Caco-2 (cell line): ENCODE results near the gene FBXL15. TPM values are rescaled to one million over a fixed set of nuclear protein-coding genes. Genes with fewer than 3 reads are reported as not detected.

Source experiments
- BruUV-seq: library from RNA; stranded (reverse); fragments of 400-500 nt; replicated peaks from 2 replicates; lab custom pipeline; 2021; lab: Mats Ljungman, UMichigan
- CTCF ChIA-PET: fragments of 300-600 bp; sonication (Branson Sonifier 250); formaldehyde crosslinking; loops from one replicate; lab custom pipeline; 2022; ENCODE audit warnings: antibody characterized with exemption; lab: Charles Lee
- POLR2A ChIA-PET: fragments of 300-600 bp; sonication (Branson Sonifier 250); formaldehyde crosslinking; loops from one replicate; lab custom pipeline; 2022; ENCODE audit warnings: antibody characterized with exemption; lab: Charles Lee
- DNase-seq, 2 experiments: peaks; one replicate each; pipeline versions ENCODE4 v3.0.0 to v3.0.0-alpha.2; 2020 to 2022
- H3K27me3 ChIP-seq: replicated peaks from 2 replicates; pipeline ENCODE4 v1.6.0; 2011; ENCODE audit warnings: low read length; ENCODE audit not compliant: control insufficient read depth, insufficient read depth
- H3K36me3 ChIP-seq: 2 replicates; pipeline ENCODE4 v1.5.1; 2011; ENCODE audit warnings: low read length; ENCODE audit not compliant: control insufficient read depth, insufficient read depth
- H3K4me1 ChIP-seq: fragments of 250-450 bp; sonication (Bioruptor Pico); 2 replicates; pipeline ENCODE4 v1.5.1; 2020; ENCODE audit warnings: mild to moderate bottlenecking
- H3K4me3 ChIP-seq: 2 replicates; pipeline ENCODE4 v1.5.1; 2011; ENCODE audit warnings: low read depth, mild to moderate bottlenecking, control low read depth, low read length
- H3K9me3 ChIP-seq: fragments of 250-450 bp; sonication (Bioruptor Pico); 2 replicates; pipeline ENCODE4 v1.5.1; 2020; ENCODE audit warnings: mild to moderate bottlenecking, moderate library complexity
- H3K27ac Mint-ChIP-seq: one replicate; pipeline ENCODE4 v1.8.0; 2022; ENCODE audit warnings: mixed read lengths; ENCODE audit not compliant: unreplicated experiment
- H3K27me3 Mint-ChIP-seq: one replicate; pipeline ENCODE4 v1.8.0; 2022; ENCODE audit warnings: mixed read lengths; ENCODE audit not compliant: insufficient read depth, unreplicated experiment
- H3K36me3 Mint-ChIP-seq: one replicate; pipeline ENCODE4 v1.8.0; 2022; ENCODE audit warnings: mild to moderate bottlenecking, mixed read lengths; ENCODE audit not compliant: insufficient read depth, unreplicated experiment
- H3K4me1 Mint-ChIP-seq: one replicate; pipeline ENCODE4 v1.8.0; 2022; ENCODE audit warnings: low read depth, mixed read lengths; ENCODE audit not compliant: unreplicated experiment
- H3K4me3 Mint-ChIP-seq: one replicate; pipeline ENCODE4 v1.8.0; 2022; ENCODE audit warnings: mild to moderate bottlenecking, moderate library complexity, mixed read lengths; ENCODE audit not compliant: unreplicated experiment
- H3K9me3 Mint-ChIP-seq: one replicate; pipeline ENCODE4 v1.8.0; 2022; ENCODE audit warnings: mixed read lengths; ENCODE audit not compliant: unreplicated experiment
- CTCF ChIP-seq, 2 experiments: fragments of 200-600 bp in 1 of 2; IDR thresholded peaks; 1 replicate in 1 of 2; 2 replicates in 1 of 2; pipeline versions ENCODE4 v1.5.1 to v1.8.0; 2011 to 2022; ENCODE audit warnings: antibody characterized with exemption in 1 of 2, control low read depth in 1 of 2, inconsistent platforms in 1 of 2, low read depth in 1 of 2, low read length in 1 of 2, mild to moderate bottlenecking in 1 of 2, moderate library complexity in 1 of 2; ENCODE audit not compliant: insufficient read depth in 1 of 2, severe bottlenecking in 1 of 2, unreplicated experiment in 1 of 2
- intact Hi-C: fragments of 100-400 bp; cut with micrococcal nuclease; formaldehyde crosslinking; loops from one replicate; pipeline ENCODE4 v1.10.0; 2022; ENCODE audit not compliant: unreplicated experiment
- total RNA-seq: library from RNA; stranded (reverse); gene quantifications from 2 replicates; pipeline ENCODE4 v1.2.3, GENCODE V29; 2022

The FBXL15 gene
- total RNA-seq, 1 experiment from 2014 or later: 7.9 TPM

- H3K36me3 ChIP-seq: no peaks in the 10 kb centered on the region
- H3K36me3 Mint-ChIP-seq: peaks cover 7% of the 10 kb centered on the region
- TF ChIP-seq CTCF (IDR thresholded peaks at IDR 0.05; ENCODE audit: insufficient read depth in 1 of 2, low read depth in 1 of 2, low read length in 1 of 2, severe bottlenecking in 1 of 2, unreplicated experiment in 1 of 2): no peak
- no peak overlapping the region for H3K4me3 ChIP-seq
- ChIA-PET CTCF (interaction anchor here (0.6 kb wide), 1 partner anchor 31 kb away, joined by 4 read pairs; no protein-coding TSS in a partner anchor), POLR2A (no interaction called here)
- H3K4me3 Mint-ChIP-seq: no peak overlapping the region
- no peaks in the 10 kb centered on the region for H3K9me3 ChIP-seq
- no peaks in the 10 kb centered on the region for H3K9me3 Mint-ChIP-seq
- H3K27me3 ChIP-seq: no peaks in the 10 kb centered on the region
- H3K4me1 Mint-ChIP-seq: peaks cover 14% of the 10 kb centered on the region
- H3K27me3 Mint-ChIP-seq: no peaks in the 10 kb centered on the region
- BruUV-seq: no TSS peak
- intact Hi-C loops: no loop called here
- H3K27ac Mint-ChIP-seq: no peak overlapping the region
- H3K4me1 ChIP-seq: peaks cover 14% of the 10 kb centered on the region
- no peak for DNase-seq
These were observed 28.3 kb upstream of the FBXL15 start for GRCh38 chr10:102392306-102392705.

GRCh38 chr10:102393411-102394078 lies 27.1 kb upstream of the FBXL15 start:
- Histone ChIP-seq H3K27me3 (no peaks in the 10 kb centered on the region), H3K9me3 (no peaks in the 10 kb centered on the region), H3K4me3 (peak overlapping the region; percentile 75), H3K4me1 (peaks cover 14% of the 10 kb centered on the region), H3K36me3 (no peaks in the 10 kb centered on the region)
- Mint-ChIP-seq H3K4me1 (peaks cover 14% of the 10 kb centered on the region), H3K27ac (peak overlapping the region; percentile 90), H3K9me3 (no peaks in the 10 kb centered on the region), H3K27me3 (no peaks in the 10 kb centered on the region), H3K36me3 (peaks cover 13% of the 10 kb centered on the region), H3K4me3 (peak overlapping the region; percentile 90)
- BruUV-seq: TSS peak; percentile 81
- ChIA-PET POLR2A (no interaction called here), CTCF (interaction anchor here (0.9 to 3.7 kb wide), 10 partner anchors 10 to 224 kb away, joined by 3 to 28 read pairs (median 4); partner anchors contain the start of genes ELOVL3 and FBXL15)
- TF ChIP-seq CTCF (IDR thresholded peaks at IDR 0.05; ENCODE audit: insufficient read depth in 1 of 2, low read depth in 1 of 2, low read length in 1 of 2, severe bottlenecking in 1 of 2, unreplicated experiment in 1 of 2): peak; percentile 91 to 92
- no peak for DNase-seq
- intact Hi-C loops: loop anchor here (1.0 to 2.0 kb wide), 6 partner anchors 29 to 191 kb away; no protein-coding TSS in a partner anchor

- no TSS peak for BruUV-seq
- Mint-ChIP-seq H3K9me3 (no peaks in the 10 kb centered on the region), H3K4me3 (peak overlapping the region; percentile 90), H3K36me3 (peaks cover 16% of the 10 kb centered on the region), H3K27ac (peak overlapping the region; percentile 90), H3K27me3 (no peaks in the 10 kb centered on the region), H3K4me1 (peaks cover 14% of the 10 kb centered on the region)
- Histone ChIP-seq H3K27me3 (no peaks in the 10 kb centered on the region), H3K4me1 (peaks cover 14% of the 10 kb centered on the region), H3K36me3 (no peaks in the 10 kb centered on the region), H3K9me3 (no peaks in the 10 kb centered on the region), H3K4me3 (peak overlapping the region; percentile 75)
- CTCF ChIA-PET: interaction anchor here (0.6 to 3.7 kb wide), 17 partner anchors 9 to 225 kb away, joined by 3 to 28 read pairs (median 4); partner anchors contain the start of genes ACTR1A, CUEDC2, ELOVL3 and FBXL15
- POLR2A ChIA-PET: no interaction called here
- intact Hi-C loops: loop anchor here (1.0 to 2.0 kb wide), 6 partner anchors 28 to 190 kb away; no protein-coding TSS in a partner anchor
- peak; percentile 95 for DNase-seq
- no peak for TF ChIP-seq CTCF (IDR thresholded peaks at IDR 0.05; ENCODE audit: insufficient read depth in 1 of 2, low read depth in 1 of 2, low read length in 1 of 2, severe bottlenecking in 1 of 2, unreplicated experiment in 1 of 2)
These were observed 26.4 kb upstream of the FBXL15 start for GRCh38 chr10:102394079-102394800.
